ENCODE data around the gene CLCN6.
A peak's percentile ranks its signal among the peaks of the same experiment; 100 is the strongest.

The CLCN6 gene

DNA sequence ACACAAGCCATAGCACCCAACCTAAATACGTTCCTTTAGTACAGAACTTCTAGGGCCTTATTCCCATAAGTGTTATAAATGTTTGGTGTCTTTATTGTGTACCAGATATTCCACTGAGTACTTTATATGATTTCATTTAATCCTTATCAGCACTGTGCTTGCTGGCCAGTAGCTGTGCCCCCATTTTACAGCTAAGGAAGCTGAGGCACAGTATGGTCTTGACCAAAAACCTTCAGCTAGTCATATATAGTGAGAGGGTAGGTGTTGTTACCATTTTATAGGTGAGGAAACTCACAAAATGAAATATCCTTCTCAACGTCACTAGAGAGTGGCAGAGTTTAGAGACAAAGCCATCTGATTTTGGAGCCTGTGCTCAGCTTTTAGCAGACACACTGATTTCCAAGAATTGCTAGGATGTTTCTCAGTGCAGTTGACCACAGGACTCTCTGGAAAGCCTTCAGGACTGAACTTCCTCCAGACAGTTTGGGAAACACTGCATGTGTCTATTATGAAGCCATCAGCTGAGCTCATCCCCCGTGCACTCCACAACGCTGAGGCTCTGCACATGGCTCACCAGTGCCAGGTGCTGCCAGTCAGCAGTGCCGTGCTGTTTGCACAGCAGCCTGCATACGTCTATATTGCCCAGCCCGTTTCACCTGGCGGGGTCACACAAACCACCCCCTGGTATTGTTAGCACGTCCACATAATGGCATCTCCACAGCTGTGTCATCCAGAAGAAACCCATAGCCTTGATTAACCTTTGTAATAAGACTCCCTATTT is 26.1 kb downstream of the CLCN6 start:
- DNase-seq, result no peak

DNA sequence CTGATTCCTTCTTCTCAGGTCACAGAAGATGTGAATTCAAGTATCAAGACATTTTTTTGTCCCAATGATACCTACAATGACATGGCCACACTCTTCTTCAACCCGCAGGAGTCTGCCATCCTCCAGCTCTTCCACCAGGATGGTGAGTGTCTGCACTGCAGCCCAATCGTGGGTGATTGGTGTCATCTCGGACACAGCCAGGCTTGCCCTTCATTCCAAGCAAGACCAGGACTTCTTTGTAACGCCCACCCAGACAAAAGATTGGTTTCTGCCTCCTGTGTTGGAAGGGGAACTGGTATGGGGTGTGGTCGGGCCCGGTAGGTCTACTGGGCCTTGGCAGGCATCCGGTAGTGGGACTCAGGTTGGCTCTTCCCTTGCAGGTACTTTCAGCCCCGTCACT is 27.5 kb downstream of the CLCN6 start:
- no peak for DNase-seq

DNA sequence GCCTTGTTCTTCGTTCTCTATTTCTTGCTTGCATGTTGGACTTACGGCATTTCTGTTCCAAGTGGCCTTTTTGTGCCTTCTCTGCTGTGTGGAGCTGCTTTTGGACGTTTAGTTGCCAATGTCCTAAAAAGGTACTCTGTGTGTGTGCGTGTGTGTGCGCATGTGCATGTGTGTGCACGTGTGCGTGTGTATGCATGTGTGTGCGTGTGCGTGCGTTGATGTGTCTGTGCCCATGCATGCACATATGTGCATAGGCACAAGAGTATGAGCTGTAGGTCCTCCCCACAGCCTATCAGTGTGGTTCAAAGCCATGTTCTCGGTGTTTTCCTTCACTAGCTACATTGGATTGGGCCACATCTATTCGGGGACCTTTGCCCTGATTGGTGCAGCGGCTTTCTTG is 27.9 kb downstream of the CLCN6 start:
- no peak for DNase-seq

DNA sequence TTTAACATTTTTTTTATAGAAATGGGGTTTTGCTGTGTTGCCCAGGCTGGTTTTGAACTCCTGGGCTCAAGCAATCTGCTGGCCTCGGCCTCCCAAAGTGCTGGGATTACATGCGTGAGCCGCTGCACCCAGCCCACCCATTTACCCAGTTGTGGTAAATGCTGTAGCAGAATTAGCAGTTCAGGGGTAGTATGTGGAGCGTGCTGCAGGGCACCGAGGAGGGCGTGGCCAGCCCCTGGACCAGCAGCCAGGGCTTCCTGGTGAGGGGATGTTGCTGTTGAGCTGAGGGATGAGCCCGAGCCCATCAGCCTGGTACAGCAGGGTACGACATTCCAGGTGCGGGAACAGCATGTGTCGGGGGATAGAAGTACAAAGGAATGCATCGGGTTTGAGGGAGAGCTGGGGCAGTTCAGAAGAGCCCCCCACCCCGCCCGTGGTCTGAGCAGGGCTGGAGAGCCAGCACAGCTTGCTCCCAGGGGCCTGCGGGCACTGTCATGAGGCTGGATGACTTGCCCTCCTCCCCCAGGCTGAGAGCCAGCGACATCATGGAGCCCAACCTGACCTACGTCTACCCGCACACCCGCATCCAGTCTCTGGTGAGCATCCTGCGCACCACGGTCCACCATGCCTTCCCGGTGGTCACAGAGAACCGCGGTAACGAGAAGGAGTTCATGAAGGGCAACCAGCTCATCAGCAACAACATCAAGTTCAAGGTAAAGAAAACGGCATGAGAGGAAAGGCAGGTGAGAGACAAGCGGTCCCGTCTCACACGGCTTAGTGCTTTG is 29.6 kb downstream of the CLCN6 start:
- DNase-seq, result no peak

DNA sequence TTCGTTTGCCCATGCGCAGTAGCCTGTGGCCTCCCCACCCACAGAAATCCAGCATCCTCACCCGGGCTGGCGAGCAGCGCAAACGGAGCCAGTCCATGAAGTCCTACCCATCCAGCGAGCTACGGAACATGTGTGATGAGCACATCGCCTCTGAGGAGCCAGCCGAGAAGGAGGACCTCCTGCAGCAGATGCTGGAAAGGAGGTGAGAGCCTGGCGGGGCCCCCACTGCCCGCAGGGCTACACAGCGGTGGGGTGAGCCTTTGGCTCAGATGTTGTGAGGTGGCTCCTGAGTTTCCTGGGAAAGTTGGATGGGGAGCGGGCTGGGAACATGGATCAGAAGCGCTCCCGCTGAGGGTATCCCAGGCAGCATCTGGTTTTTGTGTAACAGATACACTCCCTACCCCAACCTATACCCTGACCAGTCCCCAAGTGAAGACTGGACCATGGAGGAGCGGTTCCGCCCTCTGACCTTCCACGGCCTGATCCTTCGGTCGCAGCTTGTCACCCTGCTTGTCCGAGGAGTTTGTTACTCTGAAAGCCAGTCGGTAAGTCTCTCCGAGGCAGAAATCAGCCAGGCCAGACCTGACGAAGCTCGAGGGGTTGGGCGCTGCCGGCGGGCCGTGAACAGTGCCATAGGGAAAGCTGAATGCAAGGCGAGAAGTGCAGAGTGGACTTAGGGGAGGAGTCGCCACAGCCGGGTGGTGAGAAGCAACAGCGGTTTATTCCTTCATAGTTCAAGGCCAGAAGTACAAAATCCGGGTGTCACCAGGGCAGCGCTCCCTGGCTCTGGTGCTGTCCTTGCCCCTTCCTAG is 31.2 kb downstream of the CLCN6 start:
- DNase-seq, result no peak

DNA sequence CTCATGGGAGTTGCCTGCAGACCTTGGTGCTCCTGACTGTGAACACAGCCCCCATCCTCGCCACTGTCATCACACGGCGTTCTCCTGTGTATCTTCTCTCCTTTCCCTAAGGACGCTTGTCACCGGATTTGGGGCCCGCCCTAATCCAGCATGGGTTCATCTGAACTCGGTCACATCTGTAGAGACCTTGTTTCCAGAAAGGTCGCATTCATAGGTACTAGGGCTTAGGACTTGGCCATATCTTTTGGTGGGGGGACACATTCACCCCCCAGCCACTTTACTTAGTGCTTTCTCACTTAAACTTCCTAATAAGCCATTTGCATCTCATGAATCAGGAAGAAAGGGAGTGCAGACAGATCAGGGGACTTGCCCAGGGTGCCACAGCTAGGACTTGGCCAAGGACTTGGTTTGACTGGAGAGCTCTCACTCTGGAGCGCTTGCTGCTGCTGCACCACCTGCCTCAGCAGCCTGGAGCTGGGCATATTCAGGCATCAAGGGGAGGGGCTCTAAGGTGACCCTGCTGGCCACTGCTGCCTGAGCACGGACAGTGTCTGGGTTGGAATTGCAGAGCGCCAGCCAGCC is 31.9 kb downstream of the CLCN6 start:
- DNase-seq, result no peak

DNA sequence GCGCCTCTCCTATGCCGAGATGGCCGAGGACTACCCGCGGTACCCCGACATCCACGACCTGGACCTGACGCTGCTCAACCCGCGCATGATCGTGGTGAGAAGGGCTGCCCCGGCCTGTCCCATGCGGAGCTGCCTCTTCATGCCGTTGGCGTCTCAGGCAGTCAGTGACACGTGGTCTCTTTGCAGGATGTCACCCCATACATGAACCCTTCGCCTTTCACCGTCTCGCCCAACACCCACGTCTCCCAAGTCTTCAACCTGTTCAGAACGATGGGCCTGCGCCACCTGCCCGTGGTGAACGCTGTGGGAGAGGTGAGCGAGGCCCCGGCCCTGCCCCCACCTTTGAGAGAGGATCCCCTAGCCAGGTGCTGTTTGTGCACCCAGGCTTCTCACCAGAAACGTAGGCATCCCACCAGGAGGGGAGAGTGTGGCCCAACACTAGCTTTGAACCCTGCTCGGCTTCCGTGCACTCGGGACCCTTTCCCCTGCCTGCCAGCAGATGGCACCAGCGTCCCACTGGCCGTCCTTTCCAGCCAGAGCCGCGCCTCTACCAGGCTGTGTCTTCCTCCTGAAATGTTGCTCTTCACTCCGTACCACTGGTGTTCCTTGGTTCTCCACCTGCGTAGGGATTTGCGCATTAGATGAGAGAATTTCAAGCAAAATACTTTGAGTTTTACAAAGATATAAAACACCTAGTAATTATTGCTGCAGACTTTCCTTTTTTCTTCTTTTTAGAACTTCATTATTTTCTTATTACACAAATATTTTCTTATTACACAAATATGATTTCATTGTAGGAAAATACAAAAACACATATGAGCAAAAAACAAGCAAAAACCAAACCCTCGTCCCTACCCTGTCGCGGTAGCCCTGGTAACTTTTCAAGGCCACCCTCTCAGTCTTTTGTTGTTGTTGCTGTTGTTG is 32.6 kb downstream of the CLCN6 start:
- DNase-seq, result peak; percentile 28 to 74

DNA sequence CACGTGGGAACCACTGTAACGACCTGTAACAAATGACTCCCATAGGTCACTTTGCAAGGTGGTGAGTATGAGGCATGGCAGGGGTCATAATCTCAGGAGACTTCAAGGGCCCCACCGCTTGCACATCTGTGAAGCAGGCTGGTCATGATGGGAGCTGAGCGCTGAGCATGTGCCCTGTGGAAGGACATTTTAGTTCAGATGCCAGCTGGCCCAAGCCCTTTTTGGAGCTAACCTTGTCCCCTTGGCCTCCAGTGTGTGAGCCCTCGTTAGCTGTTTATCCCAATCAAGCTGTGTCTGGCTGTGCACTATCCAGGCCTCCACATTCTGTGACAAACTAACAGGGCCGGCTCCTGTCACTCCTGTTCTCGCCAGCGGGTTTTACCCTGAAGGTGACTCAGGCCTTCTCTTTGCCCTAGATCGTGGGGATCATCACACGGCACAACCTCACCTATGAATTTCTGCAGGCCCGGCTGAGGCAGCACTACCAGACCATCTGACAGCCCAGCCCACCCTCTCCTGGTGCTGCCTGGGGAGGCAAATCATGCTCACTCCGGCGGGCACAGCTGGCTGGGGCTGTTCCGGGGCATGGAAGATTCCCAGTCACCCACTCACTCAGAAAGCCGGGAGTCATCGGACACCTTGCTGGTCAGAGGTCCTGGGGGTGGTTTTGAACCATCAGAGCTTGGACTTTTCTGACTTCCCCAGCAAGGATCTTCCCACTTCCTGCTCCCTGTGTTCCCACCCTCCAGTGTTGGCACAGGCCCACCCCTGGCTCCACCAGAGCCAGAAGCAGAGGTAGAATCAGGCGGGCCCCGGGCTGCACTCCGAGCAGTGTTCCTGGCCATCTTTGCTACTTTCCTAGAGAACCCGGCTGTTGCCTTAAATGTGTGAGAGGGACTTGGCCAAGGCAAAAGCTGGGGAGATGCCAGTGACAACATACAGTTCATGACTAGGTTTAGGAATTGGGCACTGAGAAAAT is 34.0 kb downstream of the CLCN6 start:
- no peak for DNase-seq

DNA sequence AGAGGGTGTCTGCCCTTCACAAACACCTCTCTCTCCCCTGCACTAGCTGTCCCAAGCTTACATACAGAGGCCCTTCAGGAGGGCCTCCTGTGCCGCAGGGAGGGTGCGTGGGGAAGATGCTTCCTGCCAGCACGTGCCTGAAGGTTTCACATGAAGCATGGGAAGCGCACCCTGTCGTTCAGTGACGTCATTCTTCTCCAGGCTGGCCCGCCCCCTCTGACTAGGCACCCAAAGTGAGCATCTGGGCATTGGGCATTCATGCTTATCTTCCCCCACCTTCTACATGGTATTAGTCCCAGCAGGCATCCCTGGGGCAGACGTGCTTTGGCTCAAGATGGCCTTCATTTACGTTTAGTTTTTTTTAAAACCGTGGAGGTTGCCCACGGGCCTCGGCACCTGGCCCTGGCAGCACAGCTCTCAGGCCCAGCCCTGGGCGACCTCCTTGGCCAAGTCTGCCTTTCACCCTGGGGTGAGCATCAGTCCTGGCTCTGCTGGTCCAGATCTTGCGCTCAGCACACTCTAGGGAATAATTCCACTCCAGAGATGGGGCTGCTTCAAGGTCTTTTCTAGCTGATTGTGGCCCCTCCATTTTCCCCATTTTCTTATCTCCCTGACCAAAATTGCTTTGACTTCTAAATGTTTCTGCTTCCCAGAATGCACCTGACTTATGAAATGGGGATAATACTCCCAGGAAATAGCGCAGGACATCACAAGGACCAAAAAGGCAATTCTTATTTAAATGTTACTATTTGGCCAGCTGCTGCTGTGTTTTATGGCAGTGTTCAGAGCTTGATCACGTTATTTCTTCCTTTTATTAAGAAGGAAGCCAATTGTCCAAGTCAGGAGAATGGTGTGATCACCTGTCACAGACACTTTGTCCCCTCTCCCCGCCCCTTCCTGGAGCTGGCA is 35.5 kb downstream of the CLCN6 start:
- no peak for DNase-seq

DNA sequence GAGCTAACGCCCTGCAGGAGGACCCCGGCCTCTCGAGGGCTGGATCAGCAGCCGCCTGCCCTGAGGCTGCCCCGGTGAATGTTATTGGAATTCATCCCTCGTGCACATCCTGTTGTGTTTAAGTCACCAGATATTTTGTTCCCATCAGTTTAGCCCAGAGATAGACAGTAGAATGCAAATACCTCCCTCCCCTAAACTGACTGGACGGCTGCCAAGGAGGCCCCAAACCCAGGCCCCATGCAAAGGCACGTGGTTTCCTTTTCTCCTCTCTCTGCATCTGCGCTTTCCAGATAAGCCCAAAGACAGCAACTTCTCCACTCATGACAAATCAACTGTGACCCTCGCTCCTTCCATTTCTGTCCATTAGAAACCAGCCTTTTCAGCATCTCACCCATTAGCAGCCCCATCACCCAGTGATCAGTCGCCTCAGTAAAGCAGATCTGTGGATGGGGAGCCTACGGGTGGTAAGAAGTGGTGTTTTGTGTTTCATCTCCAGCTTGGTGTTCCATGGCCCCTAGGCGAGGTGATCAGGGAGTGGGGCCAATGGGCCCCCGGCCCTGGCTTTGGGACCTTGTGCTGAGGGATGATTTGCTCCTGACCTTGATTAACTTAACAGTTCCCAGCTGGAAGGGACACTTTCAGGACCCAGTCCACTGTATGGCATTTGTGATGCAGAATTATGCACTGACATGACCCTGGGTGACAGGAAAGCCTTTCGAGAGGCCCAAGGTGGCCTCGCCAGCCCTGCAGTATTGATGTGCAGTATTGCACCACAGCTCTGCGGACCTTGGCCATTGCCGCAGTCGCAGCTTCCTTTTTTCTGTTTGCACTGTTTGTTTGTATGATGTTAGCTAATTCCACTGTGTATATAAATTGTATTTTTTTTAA is 36.4 kb downstream of the CLCN6 start:
- DNase-seq, result peak in 1 of 2 donors; percentile 91

DNA sequence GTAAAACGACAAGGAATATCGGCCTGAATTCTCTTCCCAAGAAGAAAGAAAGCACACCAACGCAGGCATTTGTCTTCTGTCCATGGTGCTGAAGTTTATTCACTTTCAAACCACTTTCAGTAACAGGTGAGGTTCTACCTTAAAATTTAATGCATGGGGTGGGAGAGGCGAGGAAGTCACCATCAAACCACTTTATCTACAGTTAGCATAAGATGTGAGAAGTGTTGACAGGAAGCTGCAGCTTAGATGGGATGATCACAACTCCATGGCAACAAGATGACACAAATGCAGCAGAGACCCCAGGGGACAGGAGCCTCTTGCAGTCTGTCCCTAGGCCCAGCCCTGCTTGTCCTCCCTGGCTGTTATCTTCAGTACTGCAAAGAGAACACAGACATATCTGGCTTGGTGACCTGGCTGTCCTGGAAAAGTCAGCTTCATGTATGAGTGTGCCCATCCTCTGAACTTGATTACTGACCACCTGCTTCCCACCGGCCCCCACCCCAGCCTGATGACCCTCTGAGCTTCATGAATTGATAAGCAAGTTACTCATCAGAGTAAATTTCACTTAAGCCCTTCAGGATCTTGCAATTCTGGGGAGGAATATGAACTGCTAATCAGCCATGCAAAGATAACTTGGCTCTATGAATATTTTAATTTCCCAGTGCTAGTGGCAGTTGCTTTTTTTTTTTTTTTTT is 39.8 kb downstream of the CLCN6 start:
- DNase-seq, result no peak

DNA sequence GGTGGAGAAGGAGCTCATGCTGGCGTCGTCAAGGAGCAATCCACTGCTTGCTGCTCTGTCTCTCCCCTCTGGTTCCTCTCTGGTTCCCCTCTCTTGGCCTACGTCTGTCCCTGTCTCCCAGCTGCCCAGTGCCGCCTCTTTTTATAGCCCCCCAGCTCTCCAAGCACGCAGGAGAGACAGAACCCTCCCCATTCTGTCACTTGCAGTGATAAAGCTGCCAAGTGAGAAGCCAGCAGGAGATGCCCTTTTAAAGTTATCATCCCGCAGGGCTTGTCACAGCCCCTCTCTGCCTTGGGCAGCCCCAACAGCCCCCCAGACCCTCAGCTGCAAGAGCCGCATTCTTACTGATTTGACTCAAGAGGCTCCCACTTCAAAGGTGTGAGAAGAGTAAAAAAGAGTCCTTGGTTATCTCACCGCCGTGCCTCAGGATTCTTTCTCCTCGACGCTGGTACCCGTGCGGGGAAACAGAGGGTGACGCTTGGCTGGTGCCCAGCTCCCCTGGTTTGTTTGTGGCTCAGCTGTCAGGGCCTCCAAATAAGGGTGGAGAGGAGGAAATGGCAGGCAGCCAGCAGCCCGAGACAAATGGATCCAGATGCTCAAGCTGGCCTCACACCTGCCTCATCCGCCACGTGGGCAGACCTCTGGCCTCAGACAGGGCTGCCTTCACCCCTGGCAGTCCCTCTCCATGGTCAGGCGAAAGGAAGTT is 41.8 kb downstream of the CLCN6 start, which contains the start of gene NPPA:
Gene NPPA, minus strand, starts transcription at position 117 of the 706 bp plus-strand sequence. Its CDS starts 99 bp downstream, at position 18.
- DNase-seq, result no peak

DNA sequence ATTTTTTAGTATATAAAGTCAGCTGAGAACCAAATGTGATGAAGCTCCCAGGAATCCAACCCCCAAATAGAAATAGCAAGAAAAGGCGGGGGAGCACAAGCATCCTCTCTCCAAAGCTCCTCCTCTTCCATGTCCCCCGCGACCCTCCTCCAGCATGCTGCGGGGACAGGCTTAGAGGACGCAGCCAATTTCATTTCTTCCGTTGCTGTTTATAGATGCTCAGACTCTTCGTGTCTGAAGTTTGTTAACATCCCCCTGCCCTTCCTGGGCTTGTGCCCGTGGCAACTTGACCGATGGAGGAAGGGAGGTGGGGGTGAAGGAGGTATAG is 42.3 kb downstream of the CLCN6 start:
- DNase-seq, result no peak

DNA sequence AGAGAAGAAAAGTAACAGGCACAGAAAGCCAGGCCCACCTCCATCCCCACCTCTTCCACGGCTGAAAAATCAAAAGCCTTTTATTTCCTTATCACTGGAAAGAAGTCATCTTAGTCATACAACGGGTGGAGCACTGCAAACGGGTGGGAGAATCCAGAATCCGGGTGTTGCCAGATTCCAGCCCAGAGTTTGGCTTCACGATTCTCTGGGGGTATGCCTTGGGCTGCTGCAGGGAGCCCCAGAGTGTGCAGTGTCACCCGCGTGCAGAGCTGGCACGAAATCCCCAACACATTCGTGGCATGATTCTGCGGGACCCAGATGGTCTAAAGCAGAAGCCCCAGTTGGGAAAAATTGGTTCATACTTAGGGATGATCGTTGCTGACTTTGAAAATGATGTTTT is 44.2 kb downstream of the CLCN6 start:
- DNase-seq, result no peak

DNA sequence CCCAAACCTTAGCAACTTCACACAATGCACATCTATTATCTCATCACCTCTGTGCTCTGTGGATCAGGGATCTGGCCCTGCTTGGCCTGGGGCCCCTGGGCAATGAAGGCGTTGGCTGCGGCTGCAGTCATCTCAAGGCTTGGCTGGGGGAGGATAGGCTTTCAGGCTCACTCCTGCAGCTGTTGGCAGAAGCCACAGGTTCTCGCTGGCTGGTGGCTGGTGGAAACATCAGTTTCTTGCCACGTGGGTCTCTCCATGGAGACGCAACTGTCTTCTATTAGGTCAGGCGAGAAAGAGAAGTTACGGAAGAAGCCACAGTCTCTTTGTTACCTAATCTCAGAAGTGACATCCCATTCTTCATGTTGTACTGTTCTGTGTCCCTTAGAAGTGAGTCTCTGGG is 45.2 kb downstream of the CLCN6 start:
- DNase-seq, result no peak

DNA sequence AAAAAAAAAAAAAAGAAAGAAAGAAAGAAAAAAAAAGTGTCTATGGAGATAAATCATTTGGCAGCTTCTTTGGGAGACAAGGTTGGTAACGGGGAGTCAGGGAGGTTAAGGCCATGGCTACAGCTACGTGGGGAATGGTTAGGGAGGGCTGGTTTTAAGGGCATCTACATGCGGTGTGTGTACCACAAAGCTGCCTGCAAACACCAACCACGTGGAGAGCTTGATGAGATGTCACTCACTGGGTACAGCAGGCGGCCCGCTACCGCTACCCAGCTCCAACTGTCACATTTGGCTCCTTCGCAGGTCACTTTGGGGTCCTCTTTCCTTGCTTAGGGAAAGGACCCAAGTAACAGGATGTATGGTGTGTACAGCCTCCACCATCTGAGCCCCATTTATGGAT is 48.5 kb downstream of the CLCN6 start:
- no peak for DNase-seq

DNA sequence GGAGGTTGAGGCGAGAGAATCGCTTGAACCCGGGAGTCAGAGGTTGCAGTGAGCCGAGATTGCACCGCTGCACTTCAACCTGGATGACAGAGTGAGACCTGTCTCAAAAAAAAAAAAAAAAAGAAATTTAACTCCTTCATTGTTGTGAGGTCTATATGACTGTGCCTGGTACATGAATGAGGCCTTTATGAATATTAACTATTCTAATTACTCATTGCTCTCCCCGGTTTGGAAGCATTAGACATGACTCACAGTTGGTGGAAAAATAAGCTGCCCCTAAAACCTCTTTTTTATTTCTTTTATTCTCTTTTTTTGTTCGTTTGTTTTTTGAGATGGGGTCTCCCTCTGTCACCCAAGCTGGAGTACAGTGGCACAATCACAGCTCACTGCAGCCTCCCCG is 49.4 kb downstream of the CLCN6 start:
- DNase-seq, result no peak

Data from bone marrow (tissue), 2 donors.